HG02588 (cell line): ENCODE data around the gene FAN1.

Experiments
- ATAC-seq: cut with Tn5 transposase; IDR thresholded peaks from one replicate; pipeline ENCODE4 v1.9.1; 2021; ENCODE audit warnings: mild to moderate bottlenecking, moderate library complexity; ENCODE audit not compliant: unreplicated experiment

The FAN1 gene

DNA sequence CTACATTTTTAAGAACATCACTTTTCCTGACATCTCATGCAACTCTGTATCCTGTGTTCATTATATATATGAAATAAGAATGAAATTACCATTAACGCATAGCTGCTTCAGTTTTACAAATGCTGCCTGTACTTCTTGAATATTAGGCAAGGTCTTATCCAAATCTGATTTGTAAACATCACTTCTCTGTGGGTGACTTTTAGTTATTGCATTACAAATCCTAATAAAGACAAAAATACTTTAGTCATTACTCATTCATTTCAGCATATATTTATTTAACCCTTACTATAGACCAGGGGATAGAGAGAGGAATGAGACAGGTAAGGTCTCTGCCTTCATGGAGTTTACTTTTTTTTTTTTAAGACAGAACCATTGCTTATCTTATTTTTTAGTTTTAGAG is 51.0 kb downstream of the FAN1 start:
- ATAC-seq: no peak

DNA sequence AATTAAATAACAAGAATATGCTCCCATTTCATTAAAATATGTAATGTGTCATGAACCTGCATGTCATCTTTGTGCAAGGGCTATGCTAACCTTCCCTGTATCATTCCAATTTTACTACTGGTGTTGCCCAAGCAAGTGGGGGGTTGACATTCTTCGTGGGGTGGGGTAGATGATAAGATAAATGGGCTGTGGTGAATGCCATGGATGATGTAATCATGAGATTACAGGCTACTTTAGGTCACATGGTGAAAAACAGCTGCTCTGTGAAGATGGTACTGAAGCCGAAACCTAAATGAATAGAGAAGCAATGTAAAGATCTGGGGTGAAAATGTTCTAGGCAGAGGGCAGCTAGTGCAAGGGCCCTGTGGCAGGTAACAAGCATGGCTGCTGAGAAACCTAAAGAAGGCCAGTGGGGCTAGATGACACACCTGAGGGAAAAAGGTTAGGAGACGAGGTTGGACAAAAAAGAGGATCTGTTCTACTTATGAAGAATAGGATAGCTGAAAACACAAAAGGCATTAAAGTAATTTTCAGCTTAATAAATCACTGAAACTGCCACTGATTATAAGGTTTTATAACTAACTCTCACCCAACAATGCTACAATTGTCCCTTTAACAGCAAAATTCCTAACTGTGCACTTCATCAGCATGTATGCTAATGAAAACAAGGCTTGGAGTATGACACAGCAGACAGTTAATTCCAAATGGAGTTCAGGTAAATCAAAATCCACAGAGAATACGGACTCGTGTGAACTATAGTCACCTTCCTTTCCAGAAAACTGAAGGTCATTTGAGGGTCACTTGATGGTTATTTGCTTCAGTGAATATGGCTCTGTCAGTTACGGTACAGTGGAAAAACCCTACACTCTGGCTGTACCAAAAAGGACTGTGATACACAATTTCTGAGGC is 52.8 kb downstream of the FAN1 start:
- ATAC-seq: no peak

DNA sequence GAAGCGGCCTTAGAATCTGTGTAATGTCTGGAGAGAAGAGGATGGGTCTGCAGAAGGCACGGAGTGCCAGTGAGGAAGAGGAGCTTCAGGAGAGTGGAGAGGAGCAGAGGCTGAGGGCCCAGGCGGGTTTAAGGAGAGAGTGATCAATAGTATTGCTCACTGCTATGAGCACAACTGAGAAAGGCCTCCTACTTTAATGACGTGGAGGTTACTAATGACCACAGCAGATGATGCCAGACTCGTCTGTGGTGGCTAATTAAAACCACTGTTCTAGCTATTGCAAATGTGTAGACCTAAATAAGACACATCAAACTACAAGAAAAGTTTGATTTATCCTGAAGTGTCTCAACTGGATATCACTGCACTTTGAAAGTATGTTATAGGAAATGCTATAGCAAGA is 54.5 kb downstream of the FAN1 start:
- ATAC-seq: no peak

DNA sequence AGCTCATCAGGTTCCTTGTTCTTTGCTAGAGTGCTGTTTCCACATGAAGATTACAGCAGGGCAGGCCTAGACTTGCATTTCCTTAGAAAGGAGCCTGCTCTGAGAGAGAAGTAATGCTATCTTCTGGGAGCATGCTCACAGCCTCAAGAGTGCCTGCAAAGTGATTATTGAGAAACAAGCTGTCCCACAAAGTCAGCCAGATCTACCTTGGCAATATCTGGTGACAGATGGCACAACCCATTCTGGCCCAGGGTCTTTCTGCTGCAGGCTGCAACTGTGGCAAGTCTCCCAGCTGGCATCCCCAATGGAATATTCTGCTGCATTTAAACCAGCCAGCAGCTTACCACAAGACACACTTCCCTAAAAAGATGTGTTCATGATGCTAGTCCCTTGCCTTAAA is 58.4 kb downstream of the FAN1 start:
- ATAC-seq: no peak

DNA sequence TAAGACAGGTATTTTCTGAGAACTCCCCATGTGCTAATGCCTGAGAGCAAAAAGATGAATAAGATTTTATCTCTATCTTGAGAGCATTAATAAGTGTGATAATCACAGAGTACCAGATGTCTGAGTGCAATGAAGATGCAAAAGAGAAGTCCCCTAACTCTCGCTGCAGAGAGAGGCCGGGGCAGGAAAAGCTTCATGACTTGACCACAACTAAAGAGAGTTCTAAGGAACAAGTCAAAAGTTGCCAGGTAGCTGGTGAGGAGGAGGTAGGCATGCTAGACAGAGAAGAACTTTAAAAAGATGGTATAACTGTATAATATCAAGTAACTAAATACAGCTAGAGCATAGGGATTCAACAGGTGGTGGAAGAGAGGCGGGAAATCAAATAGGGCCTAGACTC is 58.9 kb downstream of the FAN1 start:
- ATAC-seq: no peak

DNA sequence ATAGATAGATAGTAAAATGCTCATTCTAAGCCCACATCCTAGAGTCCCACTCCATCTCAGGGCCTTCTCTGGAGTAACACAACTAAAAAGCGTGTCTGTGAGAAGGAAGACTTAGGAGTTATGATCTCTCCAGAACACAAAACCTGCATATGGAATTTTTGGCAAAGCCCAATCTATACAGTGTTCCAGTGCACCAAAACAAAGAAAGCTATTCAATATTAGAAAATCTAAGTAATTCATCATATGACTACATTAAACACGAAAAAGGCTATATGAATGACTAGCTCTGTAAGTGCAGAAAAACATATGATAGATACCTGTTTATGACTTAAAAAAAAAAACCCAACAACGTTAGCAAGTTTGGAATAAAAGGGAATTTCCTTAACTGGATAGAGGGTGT is 60.0 kb downstream of the FAN1 start:
- no peak for ATAC-seq

DNA sequence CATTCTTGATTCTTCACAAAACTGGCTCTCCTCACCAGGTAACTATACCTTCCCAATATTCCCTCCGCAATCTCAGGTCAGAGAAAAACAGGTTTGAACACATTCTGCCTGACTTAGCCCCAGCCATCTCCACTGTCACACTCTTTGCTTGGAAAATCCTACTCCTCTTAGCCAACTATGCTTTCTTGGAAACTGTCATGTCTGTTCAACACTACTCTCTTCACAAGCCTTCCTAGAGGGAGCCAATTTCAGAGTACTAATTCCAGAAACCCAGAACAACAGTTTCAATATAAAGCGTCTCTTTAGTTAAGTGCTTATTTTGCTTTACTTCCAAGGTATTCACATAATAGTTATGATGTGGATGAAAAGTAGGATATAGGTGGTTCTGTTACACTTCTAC is 66.0 kb downstream of the FAN1 start:
- no peak for ATAC-seq

DNA sequence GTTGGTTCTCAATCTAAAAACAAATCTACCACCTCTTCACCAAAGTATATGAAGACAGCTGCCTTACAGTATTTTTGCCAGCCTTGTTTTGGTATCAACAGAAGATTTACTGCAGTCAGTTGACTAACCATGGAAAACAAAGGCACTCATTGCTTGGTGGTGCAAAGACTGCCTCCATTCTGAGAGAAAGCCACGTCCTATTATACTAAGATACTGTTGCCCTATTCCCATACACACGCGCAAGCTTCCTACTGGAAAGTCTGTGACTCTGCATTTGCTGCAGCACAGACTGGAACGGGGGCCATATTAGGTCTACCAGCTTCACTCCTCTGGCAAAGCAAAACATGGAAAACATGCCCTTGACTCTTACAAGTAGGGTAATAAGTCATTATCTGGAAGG is 69.7 kb downstream of the FAN1 start:
- no peak for ATAC-seq

DNA sequence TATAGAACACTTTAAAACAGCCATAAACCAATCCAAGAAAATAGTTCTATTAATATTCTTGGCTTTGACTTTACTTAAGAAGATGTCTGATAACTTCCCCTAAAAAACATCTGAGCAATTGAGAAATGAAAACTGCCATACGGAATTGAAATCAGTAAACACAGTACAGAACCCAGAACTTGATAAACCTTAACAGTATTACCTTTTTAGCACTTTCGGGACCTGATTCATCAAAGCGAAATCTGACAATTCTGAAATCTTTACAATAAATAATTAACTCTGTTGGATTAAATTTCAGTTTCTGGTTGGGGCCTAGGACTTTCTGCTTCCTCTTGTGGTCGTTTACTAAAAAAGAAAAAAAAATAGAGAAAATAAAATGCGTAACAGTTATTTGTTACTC is 70.4 kb downstream of the FAN1 start:
- no peak for ATAC-seq

DNA sequence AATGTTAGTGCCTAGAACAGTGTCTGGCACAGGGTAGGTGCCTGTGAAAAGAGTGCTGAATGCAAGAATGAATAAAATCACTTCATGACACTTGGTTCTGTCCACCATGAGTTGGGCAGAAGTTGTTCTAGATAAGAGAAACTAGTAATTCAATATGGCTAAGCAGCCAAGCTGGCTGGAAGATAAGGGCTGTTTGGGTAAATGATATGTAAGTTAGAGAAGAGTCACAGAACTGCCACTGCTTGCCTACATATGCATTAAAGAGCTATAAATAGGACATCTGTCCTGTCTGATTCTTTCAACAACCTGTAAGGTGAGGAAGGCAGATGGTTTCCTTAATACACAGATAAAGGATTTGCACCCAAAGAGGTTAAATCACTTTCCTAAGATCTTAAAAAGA is 74.6 kb downstream of the FAN1 start:
- no peak for ATAC-seq

DNA sequence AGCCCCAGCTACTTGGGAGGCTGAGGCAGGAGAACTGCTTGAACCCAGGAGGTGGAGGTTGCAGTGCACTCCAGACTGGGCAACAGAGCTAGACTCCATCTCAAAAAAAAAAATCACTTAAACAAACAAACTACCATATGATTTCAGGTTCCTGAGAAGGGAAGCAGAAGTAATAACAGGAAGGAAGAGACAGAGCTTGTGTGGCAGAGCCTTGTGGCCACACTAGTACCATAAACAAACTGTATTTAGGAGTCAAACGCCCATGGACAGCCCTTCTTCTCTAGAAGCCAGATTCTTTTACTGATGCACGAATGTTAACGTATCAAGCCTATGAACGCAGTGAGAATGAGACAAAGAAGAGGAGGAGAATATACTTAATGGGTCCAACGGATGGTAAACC is 75.7 kb downstream of the FAN1 start:
- no peak for ATAC-seq

DNA sequence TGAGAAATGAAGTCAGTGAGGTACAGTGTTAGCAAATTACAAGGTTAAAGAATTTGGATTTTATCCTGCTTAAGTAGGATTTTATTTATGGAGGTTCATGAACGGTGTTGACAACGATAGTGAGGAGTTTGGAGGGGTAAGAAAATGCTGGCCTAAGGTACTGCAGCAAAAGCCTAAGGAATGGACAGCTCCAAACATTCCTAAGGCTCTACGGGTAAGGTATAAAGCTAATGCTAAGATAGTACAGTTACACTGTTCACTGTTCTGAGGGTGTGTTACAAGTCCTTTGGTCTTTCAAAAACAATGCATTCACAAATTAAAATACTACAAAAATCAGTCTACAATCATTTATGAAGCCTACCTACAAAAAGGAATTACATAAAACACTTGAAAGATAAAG is 80.4 kb downstream of the FAN1 start:
- ATAC-seq: no peak

DNA sequence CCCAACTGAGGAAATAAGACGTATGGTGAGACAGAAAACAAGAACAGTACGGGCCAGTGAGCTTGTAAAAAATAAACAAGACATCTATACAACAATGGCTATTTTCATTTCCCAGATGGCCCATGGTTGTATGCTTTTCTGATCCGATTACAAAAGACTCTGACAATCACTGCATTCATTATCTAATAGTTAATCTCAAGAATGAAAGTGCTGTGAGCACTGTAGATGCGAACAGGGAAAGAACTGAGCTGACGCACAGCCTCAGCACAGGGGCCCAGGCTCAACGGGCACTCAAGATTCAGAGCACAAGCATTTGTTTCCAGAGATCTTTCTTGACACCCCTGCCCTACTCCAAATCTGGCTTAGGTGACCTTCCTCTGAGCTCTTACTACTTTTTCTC is 80.8 kb downstream of the FAN1 start:
- ATAC-seq: no peak

DNA sequence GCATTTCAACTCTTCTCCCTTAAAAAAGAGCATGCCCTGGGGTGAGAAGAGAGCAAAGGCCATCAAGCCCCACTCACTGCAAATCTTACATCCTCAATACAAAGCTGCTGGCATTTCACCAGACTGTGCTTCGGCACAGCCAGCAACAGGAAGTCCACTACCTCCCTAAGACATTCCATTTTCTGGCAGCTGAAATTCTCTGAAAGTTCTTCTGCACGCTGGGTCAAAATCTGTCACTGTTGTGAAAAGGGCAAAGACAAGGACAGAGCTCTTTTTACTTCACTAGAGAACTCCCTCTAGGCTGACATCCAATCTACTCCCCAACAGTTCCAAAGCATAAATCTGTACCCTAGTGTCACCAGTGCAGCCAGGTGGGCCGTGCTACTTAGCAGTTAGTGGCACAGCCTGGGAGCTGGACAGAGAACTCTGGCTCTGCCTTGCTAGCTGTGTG is 81.4 kb downstream of the FAN1 start:
- ATAC-seq: no peak

DNA sequence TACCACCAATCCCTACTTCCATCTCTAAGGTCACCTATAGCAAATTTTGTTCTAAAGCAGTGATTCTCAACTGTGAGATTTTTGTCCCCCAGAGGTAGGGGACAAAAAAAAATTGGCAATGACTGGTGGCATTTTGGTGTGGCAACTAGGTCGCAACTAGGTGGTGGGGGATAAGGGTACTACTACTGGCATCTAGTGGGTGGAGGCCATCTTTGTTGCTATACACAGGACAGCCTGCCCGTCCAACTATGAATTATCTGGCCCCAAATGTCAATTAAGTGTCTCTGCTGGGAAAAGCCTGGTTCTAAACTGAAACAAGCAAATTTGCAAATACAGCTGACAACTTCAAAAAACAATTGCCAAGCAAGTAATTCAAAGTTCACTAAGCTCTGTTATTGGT is 86.3 kb downstream of the FAN1 start:
- ATAC-seq: no peak

DNA sequence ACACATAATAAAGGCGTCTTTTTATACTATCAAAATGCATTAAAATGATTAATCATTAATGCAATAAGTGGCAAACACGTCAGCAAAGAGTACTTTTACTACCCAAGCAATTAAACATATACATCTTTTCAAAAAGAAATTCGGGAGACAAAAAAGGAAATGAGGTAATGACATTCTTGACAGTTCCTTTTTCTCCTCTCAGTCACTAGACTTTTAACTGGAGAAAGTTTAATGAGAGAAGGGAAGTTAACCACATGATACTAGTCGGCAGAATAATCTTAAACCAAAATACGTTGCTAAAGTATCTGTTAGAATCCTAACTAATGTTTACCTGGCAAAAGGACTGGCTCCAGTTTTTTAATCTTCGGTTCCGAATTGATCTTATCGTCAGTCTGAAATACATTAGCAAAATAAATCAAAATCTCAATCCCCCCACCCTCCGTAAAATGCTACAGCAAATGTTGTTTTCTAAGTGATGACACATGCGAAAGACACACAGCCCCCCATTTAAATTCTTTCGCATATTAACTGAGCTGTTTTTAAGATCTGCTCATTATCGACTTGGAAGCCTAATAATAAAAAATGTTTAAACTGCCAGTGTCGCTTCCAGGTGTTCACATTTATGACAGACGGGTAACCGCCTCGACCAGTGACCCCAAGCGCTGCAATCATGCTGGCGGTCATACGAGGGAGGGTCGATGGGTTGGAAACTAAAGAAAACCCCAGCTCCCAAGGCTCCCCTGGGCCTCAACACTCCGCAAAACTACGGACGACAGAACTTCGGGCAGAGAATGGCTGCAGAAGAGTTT is 86.9 kb downstream of the FAN1 start:
- peak; percentile 6 for ATAC-seq

DNA sequence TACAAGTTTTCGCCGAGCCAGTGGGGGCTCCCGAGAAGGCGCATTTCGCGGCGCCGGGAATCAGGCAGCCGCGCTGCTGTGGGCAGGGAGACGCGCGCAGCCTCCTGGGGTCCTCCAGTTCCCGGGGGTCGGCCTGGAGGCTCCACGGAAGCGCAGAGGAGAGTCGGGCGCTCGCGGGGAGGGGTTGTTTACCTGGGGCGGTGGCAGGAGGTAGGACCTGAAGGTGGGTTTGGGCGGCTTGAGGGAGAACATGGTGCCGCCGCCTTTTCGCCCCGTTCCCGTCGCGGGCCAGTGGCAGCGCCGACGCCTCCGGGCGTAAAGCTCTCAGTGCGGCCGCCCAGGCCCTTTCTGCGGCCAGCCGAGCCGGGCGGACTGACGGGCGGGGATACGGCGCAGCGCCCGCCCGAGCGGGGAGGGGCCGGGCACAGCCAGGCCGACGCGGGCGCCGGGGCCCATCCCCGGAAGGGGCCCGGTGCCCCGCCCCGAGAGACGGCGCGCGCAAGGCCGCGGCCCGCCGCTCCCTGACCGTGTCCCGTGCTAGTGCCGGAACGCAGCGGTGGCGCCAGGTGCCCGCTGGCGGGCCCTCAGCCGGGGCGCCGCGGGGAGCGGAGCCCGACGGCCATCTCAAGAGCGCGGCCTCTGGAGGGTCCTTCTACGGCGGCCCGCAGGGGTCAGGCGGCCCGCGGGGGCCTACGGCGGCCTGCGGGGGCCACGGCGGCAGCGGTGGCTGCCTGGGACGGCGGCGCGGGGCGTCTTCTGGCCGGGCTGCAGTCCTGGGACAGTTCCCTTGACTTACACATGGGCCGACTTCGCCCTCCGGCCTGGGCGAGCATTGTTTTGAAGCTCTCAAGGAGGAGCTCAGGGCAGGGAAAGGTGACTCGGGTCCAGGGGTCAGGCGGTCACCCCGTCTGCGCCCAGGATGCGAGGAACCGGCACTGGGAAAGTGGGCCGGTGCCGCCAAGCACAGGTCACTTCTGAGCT is 87.8 kb downstream of the FAN1 start, which contains the start of gene MTMR10:
Gene MTMR10 (minus strand): TSS at position 374 of the 981 bp plus-strand sequence. CDS start 122 bp downstream, at position 252.
- peak; percentile 93 for ATAC-seq

DNA sequence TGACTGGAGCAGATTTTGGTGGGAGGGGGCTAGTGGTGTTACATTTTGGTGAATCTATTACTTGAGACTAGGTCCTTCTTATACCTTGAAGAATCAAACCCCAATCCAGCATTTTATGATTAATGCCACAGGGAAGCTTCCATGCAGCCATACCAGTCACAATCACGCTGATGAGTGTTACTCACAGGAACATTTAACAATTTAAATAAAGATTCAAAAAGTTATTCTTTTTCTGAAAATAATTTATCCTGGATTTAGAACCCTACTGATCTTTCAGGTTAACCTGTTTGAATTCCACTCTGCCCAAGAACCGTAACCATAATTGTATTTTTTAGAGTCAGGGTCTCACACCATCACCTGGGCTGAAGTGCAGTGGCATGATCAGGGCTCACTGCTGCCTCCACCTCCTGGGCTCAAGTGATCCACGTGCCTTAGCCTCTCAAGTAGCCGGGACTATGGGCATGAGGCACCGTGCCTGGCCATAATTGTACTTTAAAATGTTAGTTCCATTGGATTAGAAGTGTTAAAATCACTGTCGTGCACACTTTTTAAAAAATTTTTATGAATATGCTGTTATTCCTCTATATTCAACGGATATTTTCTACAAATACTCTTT is 88.6 kb downstream of the FAN1 start:
- no peak for ATAC-seq
